Neural cell (in vitro differentiated cells): ENCODE results near the gene DNAJB4. TPM values are rescaled to one million over a fixed set of nuclear protein-coding genes. Genes with fewer than 3 reads are reported as not detected.

Experiments used
- H2AFZ ChIP-seq: fragments of 200-600, 300-800 bp; sonication (generic), shearing (Covaris generic); 2 replicates; pipeline ENCODE4 v1.6.0; 2014; ENCODE audit warnings: low read depth, mild to moderate bottlenecking, antibody characterized with exemption, low read length, moderate library complexity
- H3F3A ChIP-seq: fragments of 200-600 bp; shearing (Covaris generic); 2 replicates; pipeline ENCODE4 v1.6.1; 2016; ENCODE audit warnings: mild to moderate bottlenecking, moderate library complexity, mixed read lengths, antibody characterized with exemption, low read length; ENCODE audit not compliant: insufficient read depth, poor library complexity, severe bottlenecking
- H3K27ac ChIP-seq: fragments of 200-600, 300-800 bp; sonication (generic), shearing (Covaris generic); 2 replicates; pipeline ENCODE4 v1.5.1; 2014; ENCODE audit warnings: mild to moderate bottlenecking, low read length, moderate library complexity
- H3K27me3 ChIP-seq: fragments of 300-800, 200-600 bp; sonication (generic), shearing (Covaris generic); 2 replicates; pipeline ENCODE4 v1.6.0; 2014; ENCODE audit warnings: mild to moderate bottlenecking, low read depth, low read length, moderate library complexity; ENCODE audit not compliant: insufficient read depth
- H3K36me3 ChIP-seq: fragments of 300-800, 200-600 bp; sonication (generic), shearing (Covaris generic); 2 replicates; pipeline ENCODE4 v1.5.1; 2014; ENCODE audit warnings: mild to moderate bottlenecking, antibody characterized with exemption, low read length, moderate library complexity; ENCODE audit not compliant: insufficient read depth
- H3K4me2 ChIP-seq: fragments of 300-800, 200-600 bp; sonication (generic), shearing (Covaris generic); 2 replicates; pipeline ENCODE4 v1.6.0; 2014; ENCODE audit warnings: mild to moderate bottlenecking, low read length
- H3K4me3 ChIP-seq: fragments of 300-800, 200-600 bp; sonication (generic), shearing (Covaris generic); 2 replicates; pipeline ENCODE4 v1.5.1; 2014; ENCODE audit warnings: mild to moderate bottlenecking, low read length, moderate library complexity
- H3K79me2 ChIP-seq: fragments of 200-600 bp; shearing (Covaris generic); replicated peaks from 2 replicates; pipeline ENCODE4 v1.6.0; 2014; ENCODE audit warnings: mild to moderate bottlenecking, low read length, moderate library complexity; ENCODE audit not compliant: insufficient read depth
- H3K9ac ChIP-seq: fragments of 300-800, 200-600 bp; sonication (generic), shearing (Covaris generic); 2 replicates; pipeline ENCODE4 v1.6.1; 2016; ENCODE audit warnings: mild to moderate bottlenecking, low read length, mixed read lengths
- H3K9me2 ChIP-seq: fragments of 200-600 bp; shearing (Covaris generic); 2 replicates; pipeline ENCODE4 v1.6.1; 2016; ENCODE audit warnings: mild to moderate bottlenecking, low read length, mixed read lengths; ENCODE audit not compliant: insufficient read depth
- H3K9me3 ChIP-seq: fragments of 200-600, 300-800 bp; sonication (generic), shearing (Covaris generic); 2 replicates; pipeline ENCODE4 v1.6.1; 2016; ENCODE audit warnings: mild to moderate bottlenecking, mixed run types, low read length, moderate library complexity, mixed read lengths
- H4K20me1 ChIP-seq: fragments of 200-600 bp; shearing (Covaris generic); 2 replicates; pipeline ENCODE4 v1.6.1; 2016; ENCODE audit warnings: mild to moderate bottlenecking, mixed run types; ENCODE audit not compliant: insufficient read depth
- CTCF ChIP-seq: fragments of 450-650 bp; IDR thresholded peaks from 2 replicates; pipeline ENCODE4 v1.5.1; 2014; ENCODE audit warnings: antibody characterized with exemption, mild to moderate bottlenecking, moderate library complexity; ENCODE audit not compliant: poor library complexity, severe bottlenecking
- EP300 ChIP-seq: fragments of 450-650 bp; conservative IDR thresholded peaks from 2 replicates; pipeline ENCODE4 v1.6.1; 2014; ENCODE audit warnings: antibody characterized with exemption, mild to moderate bottlenecking, moderate library complexity; ENCODE audit not compliant: poor library complexity, severe bottlenecking
- EZH2 ChIP-seq: fragments of 200-600, 300-800 bp; shearing (Covaris generic), sonication (generic); IDR thresholded peaks from 2 replicates; pipeline ENCODE4 v1.6.1; 2014; ENCODE audit warnings: antibody characterized with exemption, low read length, borderline replicate concordance, mild to moderate bottlenecking; ENCODE audit not compliant: insufficient read depth, poor library complexity, severe bottlenecking
- MXI1 ChIP-seq: fragments of 450-650 bp; conservative IDR thresholded peaks from 2 replicates; pipeline ENCODE4 v1.6.1; 2014; ENCODE audit warnings: antibody characterized with exemption, mild to moderate bottlenecking; ENCODE audit not compliant: poor library complexity, severe bottlenecking
- POLR2AphosphoS5 ChIP-seq: IDR thresholded peaks from 2 replicates; pipeline ENCODE4 v1.6.1; 2012
- RAD21 ChIP-seq: fragments of 450-650 bp; conservative IDR thresholded peaks from 2 replicates; pipeline ENCODE4 v1.6.1; 2014; ENCODE audit warnings: antibody characterized with exemption, mild to moderate bottlenecking, moderate library complexity
- REST ChIP-seq: IDR thresholded peaks from 2 replicates; pipeline ENCODE4 v1.6.1; 2012; ENCODE audit warnings: borderline replicate concordance
- SMC3 ChIP-seq: fragments of 450-650 bp; conservative IDR thresholded peaks from 2 replicates; pipeline ENCODE4 v1.6.1; 2014; ENCODE audit warnings: antibody characterized with exemption, mild to moderate bottlenecking, moderate library complexity; ENCODE audit not compliant: poor library complexity
- TAF1 ChIP-seq: IDR thresholded peaks from 2 replicates; pipeline ENCODE4 v1.6.1; 2012; ENCODE audit warnings: low read depth
- polyA plus RNA-seq: library from polyadenylated mRNA; depleted of rRNA; stranded (reverse); fragments of >200 nt; gene quantifications from 2 replicates; pipeline ENCODE4 v1.2.3, GENCODE V29; 2014

Gene DNAJB4
- polyA plus RNA-seq, 1 donor from 2014 or later = 42.2 TPM

GRCh38 chr1:78040484-78041089, 35.8 kb downstream of the DNAJB4 start:
- Histone ChIP-seq H3K79me2 (no peaks in the 10 kb centered on the region), H3K36me3 (no peaks in the 10 kb centered on the region), H3K9me3 (no peaks in the 10 kb centered on the region), H3K4me2 (no peak overlapping the region), H3K27ac (no peak overlapping the region), H3K4me3 (no peak overlapping the region), H3F3A (no peaks in the 10 kb centered on the region), H4K20me1 (no peaks in the 10 kb centered on the region), H2AFZ (no peak overlapping the region), H3K27me3 (peaks cover 13% of the 10 kb centered on the region), H3K9me2 (no peaks in the 10 kb centered on the region), H3K9ac (no peak overlapping the region)
- no peak for TF ChIP-seq SMC3

- Histone ChIP-seq H2AFZ (no peak overlapping the region), H3K27me3 (peaks cover 41% of the 10 kb centered on the region), H3K36me3 (no peaks in the 10 kb centered on the region), H3K79me2 (no peaks in the 10 kb centered on the region), H3K4me2 (no peak overlapping the region), H3K27ac (no peak overlapping the region), H4K20me1 (no peaks in the 10 kb centered on the region), H3F3A (no peaks in the 10 kb centered on the region), H3K9me3 (no peaks in the 10 kb centered on the region), H3K9me2 (no peaks in the 10 kb centered on the region), H3K9ac (no peak overlapping the region), H3K4me3 (no peak overlapping the region)
- TF ChIP-seq EZH2 (no peak), REST (no peak), POLR2AphosphoS5 (no peak)
These were observed 38.7 kb downstream of the DNAJB4 start for GRCh38 chr1:78043436-78043835.

GRCh38 chr1:78044796-78045562, 40.2 kb downstream of the DNAJB4 start:
- H3K9ac ChIP-seq = no peak overlapping the region
- no peak overlapping the region for H3K27ac ChIP-seq
- no peaks in the 10 kb centered on the region for H3K9me3 ChIP-seq
- H4K20me1 ChIP-seq = no peaks in the 10 kb centered on the region
- H3F3A ChIP-seq = no peaks in the 10 kb centered on the region
- H2AFZ ChIP-seq = no peak overlapping the region
- no peaks in the 10 kb centered on the region for H3K79me2 ChIP-seq
- H3K36me3 ChIP-seq = no peaks in the 10 kb centered on the region
- H3K27me3 ChIP-seq = peaks cover 41% of the 10 kb centered on the region
- TF ChIP-seq MXI1 (no peak), POLR2AphosphoS5 (no peak), EP300 (no peak), REST (no peak), TAF1 (no peak), RAD21 (no peak), CTCF (no peak), SMC3 (no peak), EZH2 (no peak)
- no peak overlapping the region for H3K4me2 ChIP-seq
- H3K4me3 ChIP-seq = no peak overlapping the region
- H3K9me2 ChIP-seq = no peaks in the 10 kb centered on the region
